Hematopoietic multipotent progenitor cell treated with erythropoietin and hydrocortisone succinate and interleukin-3 and kit ligand, for 4 days (in vitro differentiated cells): ENCODE measurements around the gene TP63.
"Not testable (repeated sequence)": the region's sequence is repeated elsewhere in the genome, so short reads cannot be mapped to it uniquely, and the experiment has no call there.

Experiments used
- DNase-seq: peaks from one replicate; pipeline ENCODE4 v3.0.0-alpha.2; 2015

TP63 gene

DNA sequence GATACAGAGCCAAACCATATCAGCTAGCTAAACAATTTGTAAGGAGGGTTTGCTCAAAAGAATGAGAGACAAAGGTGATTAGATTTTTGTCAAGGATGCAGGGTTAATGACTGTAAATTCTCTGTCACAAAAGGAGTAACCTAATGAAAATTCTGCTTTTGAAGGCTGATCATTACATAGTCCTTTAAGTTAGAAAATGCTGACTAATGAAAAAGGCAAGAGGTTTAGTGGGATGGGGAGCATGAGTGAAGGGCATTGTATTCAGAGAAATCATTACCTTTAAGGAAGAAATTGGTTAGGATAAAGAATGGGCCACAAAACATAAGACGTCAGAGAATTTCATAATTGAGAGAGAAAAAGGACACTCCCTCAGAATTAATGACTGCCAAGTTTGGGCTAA lies 97.7 kb downstream of the TP63 start:
- DNase-seq: no peak

DNA sequence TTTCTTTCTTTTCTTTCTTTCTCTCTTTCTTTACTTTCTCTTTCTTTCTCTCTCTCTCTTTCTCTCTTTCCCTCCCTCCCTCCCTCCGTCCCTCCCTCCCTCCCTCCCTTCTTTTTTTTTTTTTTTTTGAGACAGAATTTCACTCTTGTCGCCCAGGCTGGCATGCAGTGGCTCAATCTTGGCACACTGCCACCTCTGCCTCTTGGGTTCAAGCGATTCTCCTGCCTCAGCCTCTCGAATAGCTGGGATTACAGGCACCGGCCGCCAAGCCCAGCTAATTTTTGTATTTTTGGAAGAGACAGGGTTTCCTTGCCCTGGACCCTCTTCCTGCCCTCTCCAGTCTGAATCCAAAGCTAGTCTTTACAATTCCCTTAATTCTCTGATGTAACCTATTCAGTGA lies 102.9 kb downstream of the TP63 start:
- DNase-seq: no peak

DNA sequence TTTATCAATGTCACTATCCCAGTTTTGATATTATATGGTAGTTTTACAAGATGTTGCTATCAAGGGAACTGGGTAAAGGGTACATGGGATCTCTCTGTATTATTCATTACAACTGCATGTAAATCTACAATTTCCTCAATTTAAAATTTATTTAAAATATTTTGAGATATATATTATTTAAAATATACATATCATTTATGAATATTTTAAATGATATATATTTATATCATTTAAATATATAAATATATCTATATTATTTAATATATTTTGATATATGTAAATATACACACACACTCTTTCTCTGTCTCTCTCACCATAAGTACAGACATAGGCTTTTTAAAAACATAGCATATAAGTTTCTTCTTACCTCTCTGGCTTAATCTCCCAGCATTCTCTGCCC lies 104.7 kb downstream of the TP63 start:
- no peak for DNase-seq

DNA sequence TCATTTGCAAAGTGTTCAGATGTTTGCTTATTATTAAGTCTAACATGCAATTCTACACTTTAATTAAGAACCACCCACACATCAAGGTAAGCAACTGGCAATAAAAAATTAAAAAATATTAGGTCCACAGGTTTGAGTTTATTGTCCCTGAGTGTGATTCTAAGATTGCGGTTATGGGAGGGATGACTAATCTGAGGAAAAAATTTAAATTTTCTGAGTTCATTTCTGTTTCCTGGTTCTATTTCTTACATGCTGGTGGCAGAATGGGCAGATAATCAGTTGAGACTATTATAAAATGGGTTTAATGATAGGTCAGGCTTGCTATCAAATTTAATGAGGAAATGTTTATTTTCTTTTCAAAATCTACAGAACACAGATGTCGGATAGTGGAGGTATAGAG lies 105.9 kb downstream of the TP63 start:
- DNase-seq: no peak

DNA sequence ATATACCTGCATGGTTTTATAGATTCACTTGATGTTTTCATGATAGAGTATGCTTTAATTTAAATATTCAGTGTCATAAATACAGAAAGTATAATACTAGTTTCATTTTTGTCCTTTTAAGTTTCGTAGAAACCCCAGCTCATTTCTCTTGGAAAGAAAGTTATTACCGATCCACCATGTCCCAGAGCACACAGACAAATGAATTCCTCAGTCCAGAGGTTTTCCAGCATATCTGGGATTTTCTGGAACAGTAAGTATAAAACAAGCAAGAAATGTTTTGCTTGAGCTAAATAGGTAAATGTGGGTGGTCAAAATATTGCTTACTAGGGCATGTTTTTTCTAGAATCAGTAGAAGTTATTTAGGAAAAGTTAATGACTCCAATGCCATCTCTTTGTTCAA lies 106.4 kb downstream of the TP63 start:
- no peak for DNase-seq

DNA sequence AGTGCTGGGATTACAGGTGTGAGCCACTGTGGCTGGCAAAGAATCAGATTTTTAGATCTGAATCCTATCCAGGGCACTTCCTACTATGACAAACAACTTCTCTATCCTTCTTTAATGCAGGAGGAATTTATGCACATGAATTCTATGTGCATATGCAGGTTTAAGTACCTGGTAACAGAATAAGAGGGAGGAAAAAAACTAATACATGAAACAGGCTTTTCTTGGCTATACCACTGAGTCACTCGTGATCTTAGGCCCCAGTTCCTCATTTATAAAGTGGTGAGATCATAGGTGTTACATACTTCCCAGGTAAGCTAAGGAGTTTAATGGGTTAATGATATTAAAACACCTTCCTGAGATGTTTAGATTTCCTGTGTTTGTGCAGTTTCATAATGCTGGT lies 108.2 kb downstream of the TP63 start:
- no peak for DNase-seq

DNA sequence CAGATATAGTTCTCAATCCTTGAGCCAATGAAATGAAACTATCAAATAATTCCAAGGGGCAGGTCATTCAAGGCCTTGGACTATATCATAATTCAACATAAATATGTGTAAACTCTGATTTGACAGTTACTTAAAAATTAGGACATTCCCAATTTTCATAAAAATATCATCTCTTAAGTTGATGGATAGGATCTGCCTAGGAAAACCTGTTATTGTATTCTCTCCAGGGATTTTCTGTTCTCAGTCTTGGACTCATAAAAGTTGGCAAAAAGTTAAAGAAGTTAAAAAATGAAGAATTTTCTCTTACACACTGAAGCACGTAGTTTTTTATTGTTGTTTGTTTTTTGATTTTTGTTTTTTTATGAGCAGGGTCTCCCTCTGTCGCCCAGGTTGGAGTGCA lies 109.0 kb downstream of the TP63 start:
- no peak for DNase-seq

DNA sequence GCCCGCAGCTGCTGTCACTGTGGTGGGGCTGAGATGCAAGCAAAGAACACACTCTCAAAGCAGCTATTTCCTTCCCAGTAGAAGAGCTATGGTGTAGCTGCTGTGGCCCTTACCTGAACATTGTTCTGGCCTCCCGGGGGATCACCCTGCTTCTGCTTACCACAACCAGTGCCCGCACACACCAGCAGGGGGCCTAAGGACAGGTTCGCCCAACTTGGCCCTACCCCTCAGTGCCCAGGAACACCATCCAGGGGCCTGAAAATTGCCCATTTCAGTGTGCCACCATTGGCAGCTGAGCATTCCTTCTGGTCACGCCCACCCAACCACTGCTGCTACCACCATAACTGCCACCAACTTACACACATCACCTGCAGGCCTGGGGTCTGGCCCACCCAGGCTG lies 113.0 kb downstream of the TP63 start:
- no peak for DNase-seq

DNA sequence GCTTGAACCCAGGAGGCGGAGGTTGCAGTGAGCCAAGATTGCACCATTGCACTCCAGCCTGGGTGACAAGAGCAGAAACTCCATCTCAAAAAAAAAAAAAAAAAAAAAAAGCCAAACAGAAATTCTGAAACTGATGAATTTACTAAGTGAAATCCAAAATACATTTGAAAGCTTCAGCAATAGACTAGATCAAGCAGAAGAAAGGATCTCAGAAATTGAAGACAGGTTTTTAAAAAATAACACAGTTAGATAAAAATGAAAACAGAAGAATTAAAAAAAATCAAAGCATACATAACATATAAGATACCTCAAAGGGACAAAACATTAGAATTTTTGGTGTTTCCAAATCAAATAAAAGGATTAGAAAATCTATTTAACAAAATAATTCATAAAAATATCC lies 114.4 kb downstream of the TP63 start:
- no peak for DNase-seq

DNA sequence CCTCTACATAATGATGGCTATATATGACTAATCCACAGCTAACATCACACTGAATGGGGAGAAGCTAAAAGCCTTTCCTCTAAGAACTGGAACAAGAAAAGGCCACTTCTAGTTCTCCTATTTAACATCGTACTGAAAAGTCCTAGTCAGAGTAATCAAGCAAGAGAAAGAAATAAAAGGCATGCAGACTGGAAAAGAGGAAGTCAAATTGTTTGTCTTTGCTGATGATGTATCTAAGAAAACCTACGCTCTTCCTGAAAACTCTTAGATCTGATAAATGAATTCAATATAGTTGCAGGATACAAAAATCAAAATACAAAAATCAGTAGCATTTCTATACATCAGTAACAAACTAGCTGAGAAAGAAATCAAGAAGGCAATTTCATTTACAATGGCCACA lies 116.9 kb downstream of the TP63 start:
- DNase-seq: peak; percentile 44

DNA sequence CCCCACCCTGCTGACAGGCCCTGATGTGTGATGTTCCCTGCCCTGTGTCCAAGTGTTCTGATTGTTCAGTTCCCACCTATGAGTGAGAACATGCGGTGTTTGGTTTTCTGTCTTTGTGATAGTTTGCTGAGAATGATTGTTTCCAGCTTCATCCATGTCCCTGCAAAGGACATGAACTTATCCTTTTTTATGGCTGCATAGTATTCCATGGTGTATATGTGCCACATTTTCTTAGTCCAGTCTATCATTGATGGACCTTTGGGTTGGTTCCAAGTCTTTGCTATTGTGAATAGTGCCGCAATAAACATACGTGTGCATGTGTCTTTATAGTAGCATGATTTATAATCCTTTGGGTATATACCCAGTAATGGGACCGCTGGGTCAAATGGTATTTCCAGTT lies 119.8 kb downstream of the TP63 start:
- DNase-seq: not testable (repeated sequence)

DNA sequence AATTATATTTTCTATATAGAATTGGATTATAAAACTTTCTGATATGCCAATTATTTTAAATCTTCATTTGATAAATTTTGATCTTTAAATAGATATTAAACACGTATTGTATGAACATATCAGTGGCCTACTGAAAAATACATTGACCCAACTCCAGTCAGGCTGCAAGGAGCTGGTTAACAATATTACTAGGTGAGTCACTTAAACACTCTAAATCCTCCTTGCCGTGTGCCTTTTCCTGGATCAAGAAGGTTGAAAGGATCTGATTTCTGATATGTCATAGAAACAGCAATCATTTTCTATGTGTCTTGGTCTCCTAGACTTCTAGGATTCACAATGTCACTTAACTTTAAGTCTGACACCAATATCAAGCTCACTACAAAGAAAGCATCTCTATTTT lies 123.2 kb downstream of the TP63 start:
- no peak for DNase-seq

DNA sequence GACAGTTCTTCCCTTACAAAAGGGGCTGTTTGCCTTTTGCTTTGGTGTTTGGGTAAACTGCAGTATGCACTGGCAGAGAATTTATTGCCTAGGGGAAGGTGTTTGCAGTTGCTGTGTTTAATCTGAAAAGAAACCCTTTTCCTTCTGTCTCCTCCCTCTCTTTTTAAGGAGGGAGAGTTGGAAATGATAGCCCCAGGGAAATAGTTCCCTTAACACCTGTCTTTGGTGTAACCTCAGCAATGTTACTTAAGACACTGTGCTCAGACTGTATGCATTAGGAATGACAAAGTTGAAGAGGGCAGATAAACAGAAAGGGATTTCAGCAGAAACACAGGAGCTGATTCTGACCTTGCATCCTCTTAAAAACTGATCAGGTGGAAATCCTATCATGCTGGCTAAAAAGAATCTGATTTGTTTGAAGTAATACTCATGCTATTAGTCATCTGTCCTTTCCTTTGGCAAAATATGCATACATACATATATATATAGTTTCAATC lies 125.4 kb downstream of the TP63 start:
- no peak for DNase-seq

DNA sequence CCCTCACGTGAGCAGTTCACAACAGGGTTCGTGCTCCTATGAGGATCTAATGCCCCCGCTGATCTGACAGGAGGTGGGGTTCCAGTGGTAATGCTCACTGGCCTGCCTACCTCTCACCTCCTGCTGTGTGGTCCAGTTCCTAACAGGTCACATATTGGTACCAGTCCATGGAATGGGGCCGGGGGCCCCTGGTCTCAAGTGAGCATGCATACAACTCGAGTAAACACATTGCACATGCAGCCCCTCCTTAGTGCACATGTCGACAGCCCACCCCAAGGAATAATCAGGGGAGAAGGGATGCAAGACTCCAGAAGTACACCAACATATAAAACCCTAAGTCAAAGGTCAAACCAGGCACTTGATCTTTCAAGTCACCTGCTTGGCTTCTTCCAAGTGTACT lies 127.0 kb downstream of the TP63 start:
- DNase-seq: no peak

DNA sequence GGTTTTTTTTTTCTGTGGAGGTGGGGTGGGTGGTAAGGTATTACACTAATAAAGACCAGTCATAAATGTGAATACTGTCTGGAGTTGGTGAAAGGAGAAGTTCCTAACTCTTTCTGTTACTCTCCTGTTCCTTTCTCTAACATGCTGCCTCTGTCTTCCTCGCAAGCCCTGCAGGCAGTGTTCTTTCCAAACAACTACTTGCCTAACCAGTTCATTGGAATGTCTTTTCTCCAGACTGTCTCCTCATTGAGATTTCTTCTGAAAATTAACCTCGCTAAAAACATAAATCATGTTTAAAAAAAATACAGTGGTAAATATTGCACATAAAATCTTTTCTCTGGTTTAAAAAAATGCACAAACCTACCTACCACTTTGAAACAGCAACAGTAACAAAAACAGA lies 135.2 kb downstream of the TP63 start:
- DNase-seq: no peak

DNA sequence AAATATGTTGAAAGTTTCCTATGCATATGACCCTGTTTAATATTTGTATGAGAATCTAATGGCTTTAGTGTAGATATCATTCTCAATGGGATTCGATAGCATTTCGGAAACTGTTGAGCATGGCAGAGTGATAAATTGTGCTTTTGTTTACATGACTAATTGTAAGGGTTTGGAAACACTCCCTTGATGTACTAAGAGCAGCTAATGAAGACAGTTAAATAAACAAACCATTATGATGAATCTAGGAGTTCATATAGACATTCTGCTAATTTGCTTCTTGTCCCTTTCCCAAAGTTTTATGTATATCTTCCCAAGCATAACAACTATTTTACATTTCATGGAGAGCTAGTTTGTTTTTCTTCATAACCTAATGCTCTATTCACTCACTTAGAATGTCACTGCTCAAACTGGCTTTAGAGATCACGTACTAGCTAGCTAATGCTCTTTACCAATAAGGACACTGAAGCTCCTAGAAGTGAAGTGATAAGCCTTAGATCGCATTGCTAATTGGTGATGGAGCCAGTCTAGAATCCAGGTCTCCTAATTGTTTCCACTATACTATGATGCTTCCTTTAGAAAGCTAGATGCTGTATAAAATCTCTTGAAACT lies 140.8 kb downstream of the TP63 start:
- DNase-seq: no peak

DNA sequence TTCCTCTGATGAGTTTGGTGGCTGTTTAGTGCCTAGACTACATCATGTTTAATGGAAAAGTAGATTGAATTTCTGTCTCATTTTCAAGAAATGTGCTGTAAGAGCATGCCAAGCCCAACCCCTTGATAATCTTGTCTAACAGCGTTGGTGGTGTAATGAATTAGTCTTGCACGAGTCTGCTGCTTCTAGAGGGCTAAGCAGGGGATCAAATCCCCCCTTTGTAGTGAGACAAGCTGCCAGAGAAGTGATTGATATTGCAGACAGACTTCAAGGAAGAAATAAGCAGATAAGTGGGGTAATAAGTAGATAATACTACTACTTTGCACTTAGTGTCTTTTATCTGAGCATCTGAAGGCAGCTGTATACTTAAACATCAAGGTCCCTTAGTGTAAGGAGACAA lies 141.4 kb downstream of the TP63 start:
- DNase-seq: no peak

DNA sequence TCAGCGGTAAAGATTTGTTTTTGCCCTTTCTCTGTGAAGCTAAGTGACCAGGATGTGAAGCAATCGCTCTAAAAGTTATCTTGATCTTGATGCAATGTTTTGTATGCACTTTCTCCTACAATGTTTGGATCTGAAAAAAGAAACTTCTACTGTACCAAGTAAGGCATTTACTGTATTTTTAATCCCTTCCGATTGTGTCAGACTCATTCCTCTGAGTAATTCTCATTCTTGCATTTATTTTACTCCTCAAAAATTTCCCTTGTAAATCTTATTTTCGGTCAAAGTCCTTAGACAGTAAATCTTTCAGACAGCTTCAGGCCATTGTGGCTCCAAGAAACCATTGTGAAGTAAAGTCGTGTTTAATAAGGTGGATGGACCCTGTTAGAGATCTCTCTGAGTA lies 141.9 kb downstream of the TP63 start:
- DNase-seq: peak; percentile 45

DNA sequence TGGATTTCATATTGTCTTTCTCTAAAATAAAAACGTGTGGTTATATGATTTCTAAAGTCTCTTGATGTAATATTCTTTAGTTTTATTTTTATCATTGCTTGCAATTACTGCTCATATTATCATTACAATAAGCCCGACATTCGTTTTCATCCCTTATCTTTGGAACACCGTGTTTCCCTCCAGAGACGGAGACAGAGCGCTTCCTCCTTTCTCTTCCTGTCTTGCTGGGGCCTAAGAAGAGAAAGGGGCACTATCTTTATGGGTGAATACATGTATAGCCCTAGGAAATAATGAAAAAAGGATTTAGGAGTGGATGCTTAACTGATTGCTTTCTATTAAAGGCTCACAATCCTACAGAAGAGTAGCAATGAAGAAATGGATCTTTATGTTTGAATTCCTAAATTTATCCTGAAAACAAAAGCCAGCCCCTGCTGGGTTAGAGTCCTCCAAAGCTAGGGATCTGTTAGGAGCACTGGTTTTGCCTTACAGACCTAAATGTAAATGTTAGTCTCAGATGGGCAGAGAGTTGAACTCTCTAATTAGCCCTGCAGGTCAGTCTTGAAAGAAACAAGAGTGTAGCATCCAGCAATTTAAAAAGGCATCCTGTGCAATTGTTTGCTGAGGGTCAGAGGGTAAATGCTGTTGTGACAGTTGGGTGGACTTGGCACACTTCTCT lies 145.1 kb downstream of the TP63 start:
- peak; percentile 83 for DNase-seq

DNA sequence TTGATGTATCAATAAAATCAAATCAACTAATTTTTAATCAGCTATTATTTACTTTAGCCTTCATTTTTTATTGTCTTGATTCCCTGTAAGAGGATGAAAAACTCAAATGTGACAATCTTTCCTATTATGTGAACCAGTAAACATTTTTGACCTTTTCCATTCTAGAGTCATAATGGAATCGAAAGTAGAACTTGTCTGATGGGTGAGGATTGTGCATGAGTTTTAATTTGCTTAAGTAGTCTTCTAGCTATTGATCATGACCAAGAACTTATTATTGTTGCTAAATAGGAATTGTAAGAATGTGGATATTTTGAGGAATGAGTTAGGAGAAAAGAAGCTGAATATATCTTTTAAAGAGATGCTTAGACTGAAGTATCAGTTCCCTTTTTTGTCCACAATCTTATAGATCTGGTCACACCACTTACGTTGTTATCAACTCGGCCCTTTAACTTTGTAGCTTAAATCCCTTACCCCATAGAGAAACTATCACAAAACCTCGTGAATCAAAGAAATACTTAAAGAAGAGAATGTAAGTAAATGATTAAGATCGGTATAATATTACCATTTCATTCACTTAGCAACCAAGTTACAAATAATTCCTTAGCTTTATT lies 147.3 kb downstream of the TP63 start:
- DNase-seq: peak; percentile 29

DNA sequence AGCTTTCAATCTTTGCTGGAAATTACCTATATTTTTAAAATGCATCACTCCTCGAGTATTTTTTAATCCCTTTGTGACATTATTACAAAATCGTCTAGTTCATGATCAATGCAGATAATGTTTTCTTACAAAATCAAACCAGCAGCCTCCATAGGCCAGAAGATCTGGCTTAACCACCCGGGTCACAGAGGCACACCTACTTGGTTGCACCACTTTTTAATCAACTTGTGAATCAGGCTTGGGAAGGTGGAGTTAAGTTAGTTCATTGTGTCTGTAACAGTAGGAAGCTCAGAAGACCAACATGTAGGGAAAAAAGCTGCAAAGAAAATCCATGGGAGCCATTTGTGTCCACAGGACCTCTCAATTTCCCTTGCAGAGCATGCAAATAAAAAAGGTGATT lies 148.0 kb downstream of the TP63 start:
- peak; percentile 32 for DNase-seq

DNA sequence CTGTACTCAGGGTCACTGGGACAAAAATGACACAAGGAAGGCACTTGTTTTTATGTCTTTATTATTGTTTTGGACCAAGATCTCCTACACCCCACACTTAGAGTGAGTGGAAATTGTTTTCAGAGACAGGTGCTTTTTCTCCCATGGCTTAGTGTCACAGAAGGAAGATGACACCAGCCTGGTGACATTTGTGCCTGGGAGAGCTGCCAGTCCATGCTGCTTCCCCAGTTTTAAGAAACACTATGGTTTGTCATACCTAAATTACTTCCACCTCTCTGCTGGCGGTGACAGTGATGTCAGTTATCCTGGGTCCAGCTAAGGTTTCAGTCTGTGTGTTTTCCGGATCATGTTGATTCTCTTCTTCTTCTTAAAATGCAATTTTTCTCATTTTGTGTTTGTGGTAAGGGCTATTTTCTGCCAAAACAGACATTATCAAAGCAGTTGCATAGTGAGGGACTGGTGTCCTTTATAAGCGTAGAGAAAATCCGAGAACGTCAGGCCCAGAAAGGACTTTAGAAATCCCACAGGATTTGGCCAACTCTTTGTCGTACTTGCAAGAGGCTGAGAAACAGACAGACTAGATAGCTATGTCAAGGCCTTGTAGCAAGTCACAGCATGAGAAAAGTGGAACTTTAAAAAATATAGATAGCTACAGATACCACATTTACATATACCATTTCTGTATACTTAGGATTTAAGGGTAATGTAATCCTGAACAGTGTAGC lies 149.5 kb downstream of the TP63 start:
- DNase-seq: no peak

DNA sequence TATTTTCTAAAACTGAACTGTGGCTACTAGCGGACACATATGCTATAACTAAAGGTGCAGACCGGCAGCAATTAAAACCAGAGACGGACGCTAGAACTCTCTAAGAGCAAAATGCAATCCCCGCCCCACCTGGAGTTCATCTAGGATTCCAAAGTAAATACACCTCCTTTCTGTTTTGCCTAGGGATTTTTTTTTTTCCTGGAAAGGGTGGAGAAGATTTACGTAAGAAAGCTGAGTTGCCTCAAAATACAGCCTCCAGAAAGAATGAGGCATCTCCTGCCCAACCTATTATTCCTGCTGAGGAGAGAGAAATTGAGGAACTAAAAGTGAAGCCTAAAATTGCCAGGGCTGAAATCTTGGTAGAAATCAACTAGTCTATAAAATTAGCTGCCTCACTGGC lies 150.2 kb downstream of the TP63 start:
- DNase-seq: no peak

DNA sequence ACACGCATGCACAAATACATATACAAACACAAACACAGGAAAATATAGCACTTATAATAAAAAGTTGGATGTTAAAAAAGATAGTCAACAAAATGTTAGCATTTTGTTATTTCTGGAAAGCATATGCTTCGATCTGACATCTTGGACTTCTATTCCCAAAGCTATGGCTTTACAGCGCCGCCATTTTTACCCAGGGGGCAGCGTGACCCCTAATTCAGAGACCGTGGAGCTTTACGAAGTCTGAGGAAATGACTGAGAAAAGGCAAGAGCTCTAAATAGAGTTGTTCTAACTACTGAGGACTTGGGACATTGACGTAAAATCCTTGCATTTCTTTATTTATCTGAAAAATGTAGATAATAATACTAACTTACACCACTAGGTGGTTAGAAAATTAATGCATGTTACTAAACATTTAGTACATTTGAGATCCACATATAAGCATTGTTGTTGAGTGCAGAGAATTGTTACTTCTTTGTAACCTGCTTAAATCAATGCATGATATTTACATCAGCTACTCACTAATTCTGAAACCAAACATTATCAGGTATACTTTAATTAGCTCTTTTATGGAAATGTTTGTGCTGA lies 155.4 kb downstream of the TP63 start:
- peak; percentile 15 for DNase-seq
